ENCODE measurements around the gene MED15.

GRCh38 chr22:20508815-20509271 is 1.4 kb downstream of the MED15 start:
- TF ChIP-seq CTCF (IDR thresholded peaks at IDR 0.05) (no peak), ZFX (IDR thresholded peaks at IDR 0.05; ENCODE audit: borderline replicate concordance) (no peak)

All from 22Rv1 (cell line).